ENCODE data around the gene PLCXD3.

- TF ChIP-seq, protein P1, sequence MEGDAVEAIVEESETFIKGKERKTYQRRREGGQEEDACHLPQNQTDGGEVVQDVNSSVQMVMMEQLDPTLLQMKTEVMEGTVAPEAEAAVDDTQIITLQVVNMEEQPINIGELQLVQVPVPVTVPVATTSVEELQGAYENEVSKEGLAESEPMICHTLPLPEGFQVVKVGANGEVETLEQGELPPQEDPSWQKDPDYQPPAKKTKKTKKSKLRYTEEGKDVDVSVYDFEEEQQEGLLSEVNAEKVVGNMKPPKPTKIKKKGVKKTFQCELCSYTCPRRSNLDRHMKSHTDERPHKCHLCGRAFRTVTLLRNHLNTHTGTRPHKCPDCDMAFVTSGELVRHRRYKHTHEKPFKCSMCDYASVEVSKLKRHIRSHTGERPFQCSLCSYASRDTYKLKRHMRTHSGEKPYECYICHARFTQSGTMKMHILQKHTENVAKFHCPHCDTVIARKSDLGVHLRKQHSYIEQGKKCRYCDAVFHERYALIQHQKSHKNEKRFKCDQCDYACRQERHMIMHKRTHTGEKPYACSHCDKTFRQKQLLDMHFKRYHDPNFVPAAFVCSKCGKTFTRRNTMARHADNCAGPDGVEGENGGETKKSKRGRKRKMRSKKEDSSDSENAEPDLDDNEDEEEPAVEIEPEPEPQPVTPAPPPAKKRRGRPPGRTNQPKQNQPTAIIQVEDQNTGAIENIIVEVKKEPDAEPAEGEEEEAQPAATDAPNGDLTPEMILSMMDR (IDR thresholded peaks at IDR 0.05), result no peak
- TF ChIP-seq EP300 (IDR thresholded peaks at IDR 0.05) (no peak), POLR2A (IDR thresholded peaks at IDR 0.05) (no peak)
Observed at GRCh38 chr5:41349846-41350245, 160.6 kb downstream of the PLCXD3 start.
